ENCODE measurements around the gene COPS6. TPM values are rescaled to one million over a fixed set of nuclear protein-coding genes. Genes with fewer than 3 reads are reported as not detected.

Gene COPS6
- total RNA-seq, 2 donors from 2014 or later = 109 to 121 TPM

DNA sequence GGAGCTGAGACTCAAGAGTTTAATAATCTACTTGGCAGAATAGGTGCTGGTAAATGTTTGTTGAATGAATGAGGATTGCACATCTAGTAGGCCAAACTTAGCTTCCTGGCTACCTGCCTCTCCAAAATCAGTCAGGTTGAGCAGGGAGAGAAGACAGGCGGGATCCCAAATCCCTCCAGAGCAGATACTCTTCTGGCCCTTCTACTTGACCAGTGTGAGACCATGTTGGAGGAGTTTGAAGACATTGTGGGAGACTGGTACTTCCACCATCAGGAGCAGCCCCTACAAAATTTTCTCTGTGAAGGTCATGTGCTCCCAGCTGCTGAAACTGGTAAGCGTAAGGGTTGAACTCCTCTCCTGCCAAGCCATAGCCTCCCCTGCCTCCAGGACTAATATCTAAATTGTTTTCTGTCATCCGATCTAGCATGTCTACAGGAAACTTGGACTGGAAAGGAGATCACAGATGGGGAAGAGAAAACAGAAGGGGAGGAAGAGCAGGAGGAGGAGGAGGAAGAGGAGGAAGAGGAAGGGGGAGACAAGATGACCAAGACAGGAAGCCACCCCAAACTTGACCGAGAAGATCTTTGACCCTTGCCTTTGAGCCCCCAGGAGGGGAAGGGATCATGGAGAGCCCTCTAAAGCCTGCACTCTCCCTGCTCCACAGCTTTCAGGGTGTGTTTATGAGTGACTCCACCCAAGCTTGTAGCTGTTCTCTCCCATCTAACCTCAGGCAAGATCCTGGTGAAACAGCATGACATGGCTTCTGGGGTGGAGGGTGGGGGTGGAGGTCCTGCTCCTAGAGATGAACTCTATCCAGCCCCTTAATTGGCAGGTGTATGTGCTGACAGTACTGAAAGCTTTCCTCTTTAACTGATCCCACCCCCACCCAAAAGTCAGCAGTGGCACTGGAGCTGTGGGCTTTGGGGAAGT is 35.8 kb downstream of the COPS6 start:
- WGBS, 2 experiments (ENCODE audit: insufficient coverage in 1 of 2, insufficient read length in 1 of 2) = 88 to 99% methylated on average over 2 to 4 of the region's 4 CpGs
- Mint-ChIP-seq H3K27me3 (ENCODE audit: insufficient read depth) (peaks cover 18% of the 10 kb centered on the region), H3K9me3 (no peaks in the 10 kb centered on the region), H3K4me3 (peak overlapping the region; percentile 96), H3K36me3 (ENCODE audit: low read depth) (peaks cover 6% of the 10 kb centered on the region), H3K4me1 (peaks cover 6% of the 10 kb centered on the region), H3K27ac (no peak overlapping the region)
- no peaks in the 10 kb centered on the region for H3K4me1 ChIP-seq (ENCODE audit: control insufficient read depth, insufficient read depth, low read length)
- H3K9ac ChIP-seq (ENCODE audit: extremely low read depth, low read length, poor library complexity, severe bottlenecking) = no peak overlapping the region
- H3K36me3 ChIP-seq (ENCODE audit: control insufficient read depth, insufficient read depth, low read length) = peaks cover 5% of the 10 kb centered on the region
- H3K4me3 ChIP-seq (ENCODE audit: low read length) = no peak overlapping the region
- no peak overlapping the region for H3K27ac ChIP-seq (ENCODE audit: low read depth, low read length)
- no peaks in the 10 kb centered on the region for H3K9me3 ChIP-seq (ENCODE audit: control insufficient read depth, low read length)
- no peak for TF ChIP-seq CTCF (conservative IDR thresholded peaks at IDR 0.05)
- no peak for DNase-seq
- peaks cover 12% of the 10 kb centered on the region for H3K27me3 ChIP-seq (ENCODE audit: control insufficient read depth, insufficient read depth, low read length, poor library complexity, severe bottlenecking)

DNA sequence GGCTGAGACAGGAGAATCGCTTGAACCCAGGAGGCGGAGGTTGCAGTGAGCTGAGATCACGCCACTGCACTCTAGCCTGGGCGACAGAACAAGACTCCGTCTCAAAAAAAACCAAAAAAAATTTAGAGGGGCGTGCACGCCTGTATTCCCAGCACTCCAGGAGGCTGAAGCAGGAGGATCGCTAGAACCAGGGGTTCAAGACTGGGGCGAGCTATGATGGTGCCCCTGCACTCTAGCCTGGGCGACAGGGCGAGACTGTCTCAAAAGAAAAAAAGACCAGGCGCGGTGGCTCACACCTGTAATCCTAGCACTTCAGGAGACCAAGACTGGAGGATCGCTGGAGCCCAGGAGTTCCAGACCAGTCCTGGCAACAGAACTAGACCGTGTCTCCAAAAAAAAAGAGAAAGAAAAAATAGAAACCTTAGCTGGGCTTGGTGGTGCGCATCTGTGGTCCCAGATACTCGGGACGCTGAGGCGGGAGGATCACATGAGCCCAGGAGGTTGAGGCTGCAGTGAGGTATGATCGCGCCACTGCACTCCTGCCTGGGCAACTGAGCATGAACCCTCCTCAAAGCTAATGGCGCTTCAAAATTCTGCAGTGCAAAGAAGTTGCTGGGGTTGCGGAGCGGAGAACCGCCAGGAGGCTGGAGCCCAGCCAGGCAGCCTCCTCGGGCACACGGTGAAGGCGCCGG is 37.6 kb downstream of the COPS6 start:
- H3K27me3 Mint-ChIP-seq (ENCODE audit: insufficient read depth) = peaks cover 21% of the 10 kb centered on the region
- 24 to 29% methylated on average over 21 to 29 of the region's 29 CpGs for WGBS, 2 experiments (ENCODE audit: insufficient coverage in 1 of 2, insufficient read length in 1 of 2)
- DNase-seq = no peak

More for the DNA sequence above, 37.6 kb downstream of the COPS6 start:
- peak; percentile 29 for TF ChIP-seq CTCF (conservative IDR thresholded peaks at IDR 0.05)
- Mint-ChIP-seq H3K36me3 (ENCODE audit: low read depth) (peaks cover 6% of the 10 kb centered on the region), H3K9me3 (no peaks in the 10 kb centered on the region), H3K4me1 (peaks cover 6% of the 10 kb centered on the region), H3K4me3 (peak overlapping the region; percentile 96), H3K27ac (peak overlapping the region; percentile 99)
- Histone ChIP-seq H3K27me3 (ENCODE audit: control insufficient read depth, insufficient read depth, low read length, poor library complexity, severe bottlenecking) (peaks cover 12% of the 10 kb centered on the region), H3K9ac (ENCODE audit: extremely low read depth, low read length, poor library complexity, severe bottlenecking) (peak overlapping the region; percentile 88), H3K4me3 (ENCODE audit: low read length) (peak overlapping the region; percentile 85), H3K4me1 (ENCODE audit: control insufficient read depth, insufficient read depth, low read length) (no peaks in the 10 kb centered on the region), H3K36me3 (ENCODE audit: control insufficient read depth, insufficient read depth, low read length) (peaks cover 5% of the 10 kb centered on the region), H3K9me3 (ENCODE audit: control insufficient read depth, low read length) (no peaks in the 10 kb centered on the region), H3K27ac (ENCODE audit: low read depth, low read length) (peak overlapping the region; percentile 92)

Measured in endodermal cell (in vitro differentiated cells).